Endothelial cell of umbilical vein (primary cell): ENCODE results near the gene IGFBP6. TPM values are rescaled to one million over a fixed set of nuclear protein-coding genes. Genes with fewer than 3 reads are reported as not detected.

ENCODE experiments used
- BruUV-seq: library from RNA; stranded (reverse); fragments of 400-500 nt; replicated peaks from 2 replicates; lab custom pipeline; 2021; lab: Mats Ljungman, UMichigan
- CTCF ChIA-PET: fragments of 300-600, 350-600 bp; sonication (Branson Sonifier 250); formaldehyde crosslinking; loops from one replicate; lab custom pipeline; 2021; ENCODE audit warnings: antibody characterized with exemption, inconsistent platforms; lab: Charles Lee
- POLR2A ChIA-PET: fragments of 300-600, 350-600 bp; sonication (Branson Sonifier 250); formaldehyde crosslinking; loops from one replicate; lab custom pipeline; 2021; ENCODE audit warnings: antibody characterized with exemption, inconsistent platforms; lab: Charles Lee
- DNase-seq: peaks from one replicate; pipeline ENCODE4 v3.0.0-alpha.2; 2011; ENCODE audit warnings: low read depth, low spot score
- FAIRE-seq: peaks from 2 replicates; lab custom pipeline; 2011; peaks lifted over from hg19 to GRCh38; lab: Jason Lieb, UNC
- H2AFZ ChIP-seq: 2 replicates; pipeline ENCODE4 v1.6.0; 2012; ENCODE audit warnings: low read depth, low read length, control low read depth, inconsistent platforms
- H3K27ac ChIP-seq: 2 replicates; pipeline ENCODE4 v1.5.1; 2011; ENCODE audit warnings: low read depth, mild to moderate bottlenecking, control low read depth, low read length, moderate library complexity; ENCODE audit not compliant: insufficient read depth
- H3K27me3 ChIP-seq, 2 experiments: 2 replicates each; pipeline versions ENCODE4 v1.6.0 to v1.6.1; 2011; ENCODE audit warnings: low read length in 2 of 2, mixed read lengths in 1 of 2; ENCODE audit not compliant: control insufficient read depth in 2 of 2, insufficient read depth in 2 of 2
- H3K36me3 ChIP-seq, 2 experiments: 2 replicates in 1 of 2; 3 replicates in 1 of 2; pipeline ENCODE4 v1.5.1; 2011; ENCODE audit warnings: low read length in 2 of 2, mild to moderate bottlenecking in 1 of 2, moderate library complexity in 1 of 2; ENCODE audit not compliant: control insufficient read depth in 2 of 2, insufficient read depth in 2 of 2; ENCODE audit errors: extremely low read depth in 1 of 2
- H3K4me1 ChIP-seq: 3 replicates; pipeline ENCODE4 v1.5.1; 2011; ENCODE audit warnings: mild to moderate bottlenecking, low read length; ENCODE audit not compliant: control insufficient read depth, insufficient read depth; ENCODE audit errors: extremely low read depth
- H3K4me2 ChIP-seq: 2 replicates; pipeline ENCODE4 v1.6.1; 2011; ENCODE audit warnings: low read length, control low read depth, mixed read lengths; ENCODE audit not compliant: insufficient read depth
- H3K4me3 ChIP-seq, 3 experiments: fragments of 200-600 bp in 1 of 3; sonication (generic), shearing (Covaris generic) in 1 of 3; replicated peaks in 1 of 3; 2 replicates each; pipeline ENCODE4 v1.5.1; 2011 to 2016; ENCODE audit warnings: control low read depth in 3 of 3, low read length in 3 of 3, mild to moderate bottlenecking in 2 of 3, inconsistent platforms in 1 of 3, low read depth in 1 of 3, moderate library complexity in 1 of 3; ENCODE audit not compliant: insufficient read depth in 1 of 3
- H3K79me2 ChIP-seq: 2 replicates; pipeline ENCODE4 v1.6.0; 2012; ENCODE audit warnings: low read length, inconsistent platforms; ENCODE audit not compliant: control insufficient read depth, insufficient read depth
- H3K9ac ChIP-seq: replicated peaks from 2 replicates; pipeline ENCODE3; 2011; ENCODE audit warnings: low read length, control low read depth; ENCODE audit not compliant: insufficient read depth; ENCODE audit errors: extremely low read depth
- H3K9me1 ChIP-seq: replicated peaks from 3 replicates; pipeline ENCODE4 v1.6.0; 2011; ENCODE audit warnings: mild to moderate bottlenecking, low read length; ENCODE audit not compliant: control insufficient read depth, insufficient read depth; ENCODE audit errors: extremely low read depth
- H3K9me3 ChIP-seq: replicated peaks from 2 replicates; pipeline ENCODE4 v1.5.1; 2012; ENCODE audit warnings: low read length, inconsistent platforms; ENCODE audit not compliant: control insufficient read depth, insufficient read depth
- H4K20me1 ChIP-seq: replicated peaks from 2 replicates; pipeline ENCODE3; 2011; ENCODE audit warnings: mild to moderate bottlenecking, low read length; ENCODE audit not compliant: control insufficient read depth, insufficient read depth; ENCODE audit errors: extremely low read depth
- CTCF ChIP-seq, 2 donors: IDR thresholded peaks; 1 replicate in 1 of 2; 2 replicates in 1 of 2; pipeline ENCODE4 v1.5.1; 2011; ENCODE audit warnings: low read length in 2 of 2, mild to moderate bottlenecking in 2 of 2, moderate library complexity in 2 of 2, control low read depth in 1 of 2, inconsistent platforms in 1 of 2, low read depth in 1 of 2; ENCODE audit not compliant: insufficient read depth in 1 of 2; ENCODE audit errors: extremely low read depth in 1 of 2
- EZH2 ChIP-seq: IDR thresholded peaks from 2 replicates; pipeline ENCODE4 v1.6.1; 2012; ENCODE audit warnings: borderline replicate concordance, low read depth, mild to moderate bottlenecking, moderate library complexity, low read length, inconsistent platforms; ENCODE audit not compliant: severe bottlenecking
- FOS ChIP-seq: IDR thresholded peaks from 2 replicates; pipeline ENCODE4 v1.6.1; 2011; ENCODE audit warnings: mild to moderate bottlenecking, low read length, moderate library complexity, borderline replicate concordance; ENCODE audit not compliant: insufficient read depth
- GATA2 ChIP-seq: IDR thresholded peaks from 2 replicates; pipeline ENCODE4 v1.7.0; 2011; ENCODE audit warnings: low read depth, mild to moderate bottlenecking, moderate library complexity, mixed read lengths, low read length; ENCODE audit not compliant: insufficient read length, insufficient read depth
- JUN ChIP-seq: IDR thresholded peaks from 2 replicates; pipeline ENCODE4 v1.6.1; 2011; ENCODE audit warnings: borderline replicate concordance, low read depth; ENCODE audit not compliant: insufficient read length, insufficient read depth
- MAX ChIP-seq: IDR thresholded peaks from 2 replicates; pipeline ENCODE4 v1.6.1; 2011; ENCODE audit not compliant: insufficient read depth, insufficient read length
- MYC ChIP-seq: IDR thresholded peaks from one replicate; pipeline ENCODE4 v1.6.1; 2011; ENCODE audit warnings: mild to moderate bottlenecking, low read depth, low read length
- POLR2A ChIP-seq: IDR thresholded peaks from 2 replicates; pipeline ENCODE4 v1.6.1; 2012; ENCODE audit warnings: low read depth, mild to moderate bottlenecking, control low read depth, low read length
- POLR2AphosphoS5 ChIP-seq: IDR thresholded peaks from 2 replicates; pipeline ENCODE4 v1.6.1; 2012; ENCODE audit warnings: low read depth, mild to moderate bottlenecking, control low read depth, low read length, moderate library complexity; ENCODE audit not compliant: insufficient read depth
- dilution Hi-C: fragments of 300-500 bp; cut with MboI; formaldehyde crosslinking; loops from one replicate; pipeline ENCODE4 v1.15.0; 2019; ENCODE audit warnings: low sequenced_read_pairs; ENCODE audit not compliant: extremely low pct_ligation_motif_present
- intact Hi-C: fragments of 100-400 bp; cut with micrococcal nuclease; formaldehyde crosslinking; loops from one replicate; pipeline ENCODE4 v1.10.0; 2022
- polyA plus RNA-seq, 4 experiments: library from polyadenylated mRNA; depleted of rRNA in 3 of 4; stranded (reverse) in 3 of 4; unstranded in 1 of 4; fragments of >200 nt; gene quantifications; 2 replicates each; pipeline versions ENCODE4 v1.2.1 to v1.2.3, GENCODE V29; 2011 to 2012; ENCODE audit warnings: missing spikeins in 1 of 4
- total RNA-seq: library from RNA; stranded (reverse); gene quantifications from 2 replicates; pipeline ENCODE4 v1.2.3, GENCODE V29; 2021

The IGFBP6 gene
- total and polyA plus RNA-seq, 2 donors (not counting 3 experiments of a cell fraction or from before 2014, with no cell fraction given) = 14.1 to 18.2 TPM

GRCh38 chr12:53082637-53083175, 14.8 kb upstream of the IGFBP6 start:
- Histone ChIP-seq H3K9me3 (no peaks in the 10 kb centered on the region), H4K20me1 (no peaks in the 10 kb centered on the region), H3K79me2 (peaks cover 6% of the 10 kb centered on the region), H3K27me3 (peaks cover 2 to 9% of the 10 kb centered on the region in 2 experiments), H3K4me3 (no peak overlapping the region), H3K27ac (no peak overlapping the region), H2AFZ (no peak overlapping the region), H3K36me3 (no peaks in the 10 kb centered on the region), H3K4me1 (peaks cover 9% of the 10 kb centered on the region), H3K4me2 (no peak overlapping the region), H3K9ac (no peak overlapping the region), H3K9me1 (no peaks in the 10 kb centered on the region)
- intact Hi-C loops (no loop called here), dilution Hi-C loops (no loop called here)
- no peak for DNase-seq
- ChIA-PET CTCF (interaction anchor here (2.7 kb wide), 1 partner anchor 17 kb away, joined by 11 read pairs; no protein-coding TSS in a partner anchor), POLR2A (no interaction called here)
- TF ChIP-seq EZH2 (no peak), FOS (no peak), CTCF (IDR thresholded peaks at IDR 0.05; ENCODE audit: extremely low read depth in 1 of 2, insufficient read depth in 1 of 2, low read depth in 1 of 2, low read length in 2 of 2) (no peak), GATA2 (no peak), POLR2A (no peak), MAX (no peak), JUN (no peak), MYC (no peak), POLR2AphosphoS5 (no peak)
- BruUV-seq = no TSS peak
- no peak for FAIRE-seq
